HTR-8/SVneo (cell line): ENCODE measurements around the gene GTF3C4.
A peak's percentile ranks its signal among the peaks of the same experiment; 100 is the strongest.

Source experiments
- DNase-seq: peaks from one replicate; pipeline ENCODE4 v3.0.0; 2011; ENCODE audit warnings: low spot score, mixed read lengths; ENCODE audit not compliant: insufficient read length
- FAIRE-seq: peaks from 2 replicates; lab custom pipeline; 2011; peaks lifted over from hg19 to GRCh38; lab: Jason Lieb, UNC

The GTF3C4 gene, protein sequence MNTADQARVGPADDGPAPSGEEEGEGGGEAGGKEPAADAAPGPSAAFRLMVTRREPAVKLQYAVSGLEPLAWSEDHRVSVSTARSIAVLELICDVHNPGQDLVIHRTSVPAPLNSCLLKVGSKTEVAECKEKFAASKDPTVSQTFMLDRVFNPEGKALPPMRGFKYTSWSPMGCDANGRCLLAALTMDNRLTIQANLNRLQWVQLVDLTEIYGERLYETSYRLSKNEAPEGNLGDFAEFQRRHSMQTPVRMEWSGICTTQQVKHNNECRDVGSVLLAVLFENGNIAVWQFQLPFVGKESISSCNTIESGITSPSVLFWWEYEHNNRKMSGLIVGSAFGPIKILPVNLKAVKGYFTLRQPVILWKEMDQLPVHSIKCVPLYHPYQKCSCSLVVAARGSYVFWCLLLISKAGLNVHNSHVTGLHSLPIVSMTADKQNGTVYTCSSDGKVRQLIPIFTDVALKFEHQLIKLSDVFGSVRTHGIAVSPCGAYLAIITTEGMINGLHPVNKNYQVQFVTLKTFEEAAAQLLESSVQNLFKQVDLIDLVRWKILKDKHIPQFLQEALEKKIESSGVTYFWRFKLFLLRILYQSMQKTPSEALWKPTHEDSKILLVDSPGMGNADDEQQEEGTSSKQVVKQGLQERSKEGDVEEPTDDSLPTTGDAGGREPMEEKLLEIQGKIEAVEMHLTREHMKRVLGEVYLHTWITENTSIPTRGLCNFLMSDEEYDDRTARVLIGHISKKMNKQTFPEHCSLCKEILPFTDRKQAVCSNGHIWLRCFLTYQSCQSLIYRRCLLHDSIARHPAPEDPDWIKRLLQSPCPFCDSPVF

DNA sequence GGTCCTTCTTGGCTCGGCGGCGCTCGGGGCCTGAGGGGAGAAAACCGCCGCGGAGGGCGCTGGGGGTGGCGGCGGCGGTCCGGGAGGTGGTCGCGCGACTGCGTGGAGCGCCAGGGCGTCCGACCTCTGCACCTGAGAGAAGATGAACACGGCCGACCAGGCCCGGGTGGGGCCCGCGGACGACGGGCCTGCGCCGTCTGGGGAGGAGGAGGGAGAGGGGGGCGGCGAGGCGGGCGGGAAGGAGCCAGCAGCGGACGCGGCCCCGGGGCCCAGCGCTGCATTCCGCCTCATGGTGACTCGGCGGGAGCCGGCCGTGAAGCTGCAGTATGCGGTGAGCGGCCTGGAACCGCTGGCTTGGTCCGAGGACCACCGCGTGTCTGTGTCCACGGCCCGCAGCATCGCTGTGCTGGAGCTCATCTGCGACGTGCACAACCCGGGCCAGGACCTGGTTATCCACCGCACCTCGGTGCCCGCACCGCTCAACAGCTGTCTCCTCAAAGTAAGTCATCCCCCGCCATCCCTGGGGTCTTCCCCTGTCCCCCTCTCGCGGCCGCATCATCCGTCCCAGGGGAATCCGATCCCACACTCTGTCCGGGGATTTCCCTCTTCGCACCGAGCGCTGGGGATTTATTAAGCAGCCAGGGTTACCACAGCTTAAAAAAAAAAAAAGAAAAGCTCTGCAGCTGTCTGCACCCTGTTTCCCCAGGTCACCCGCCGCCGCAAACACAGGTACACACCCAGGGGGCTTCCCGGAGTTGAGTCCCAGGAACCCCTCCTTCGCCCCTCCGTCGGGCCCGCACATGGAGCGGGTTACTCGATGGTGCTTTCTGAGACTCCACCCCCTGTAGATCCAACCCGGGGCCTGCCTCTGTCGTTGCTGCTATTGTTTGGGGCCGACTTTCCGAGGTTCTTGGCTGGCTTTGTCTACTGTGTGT, at the start of gene GTF3C4:
Gene GTF3C4 (plus strand): TSS at position 8 of the 935 bp plus-strand sequence. CDS start 135 bp downstream, at position 143.
- DNase-seq: peak; percentile 71
- FAIRE-seq: no peak

DNA sequence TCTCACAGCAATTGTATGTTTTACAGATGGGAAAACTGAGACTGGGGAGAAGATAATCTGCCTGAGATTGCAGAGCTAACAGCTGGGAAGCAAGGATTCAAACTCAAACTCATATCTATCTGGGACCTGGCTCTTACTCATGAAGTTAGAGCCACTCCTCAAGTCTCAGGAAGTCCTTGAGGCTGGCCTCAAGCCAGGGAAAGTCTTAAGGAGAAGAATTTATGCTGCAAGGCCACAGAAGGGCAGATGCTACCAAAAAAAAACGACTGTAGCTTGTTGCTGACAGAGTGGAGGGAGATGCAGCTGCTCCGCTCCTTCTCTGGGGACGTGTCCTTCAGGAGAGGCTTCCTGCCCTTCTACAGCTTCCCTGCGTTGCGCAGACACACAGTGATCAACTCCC, 48.1 kb upstream of the GTF3C4 start:
- FAIRE-seq: no peak
- DNase-seq: no peak

DNA sequence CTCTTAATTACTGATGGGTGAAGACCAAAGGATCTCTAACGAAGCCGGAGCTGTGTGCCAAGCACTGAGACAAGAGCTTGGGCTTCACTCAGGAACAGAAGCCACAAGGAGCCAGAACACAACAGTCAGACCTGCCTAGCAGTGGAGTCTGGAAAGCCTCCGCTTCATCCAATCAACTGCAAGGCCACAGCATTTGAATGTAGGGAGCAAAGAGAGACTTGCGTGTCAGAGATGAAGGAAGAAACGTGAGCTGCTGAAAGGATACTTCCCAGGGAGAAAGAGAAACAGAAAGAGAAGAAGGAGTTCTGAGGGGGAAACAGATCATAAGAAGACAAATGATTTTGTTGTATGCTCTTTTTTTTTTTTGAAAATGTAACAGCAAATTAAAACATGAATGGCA, 44.0 kb upstream of the GTF3C4 start:
- DNase-seq: no peak
- FAIRE-seq: no peak

DNA sequence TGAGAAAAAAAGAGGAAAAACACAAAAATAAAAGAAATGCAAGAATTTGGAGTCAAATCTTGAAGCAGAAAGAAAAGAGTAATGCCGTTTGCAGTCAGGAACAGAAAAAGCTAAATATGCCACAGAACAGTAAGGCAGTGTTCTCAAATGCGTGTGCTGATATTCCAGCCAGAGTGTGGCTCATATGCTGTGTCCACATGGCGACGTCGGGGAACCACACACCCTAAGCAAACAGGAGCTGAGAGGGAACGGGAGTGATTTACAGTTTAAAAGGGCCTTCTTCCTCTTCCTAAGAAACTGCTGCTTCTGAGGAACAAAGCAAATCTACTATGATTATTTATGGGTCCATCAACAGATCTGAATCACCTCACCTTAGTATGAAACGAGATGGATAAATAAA, 43.2 kb upstream of the GTF3C4 start:
- no peak for DNase-seq
- no peak for FAIRE-seq

DNA sequence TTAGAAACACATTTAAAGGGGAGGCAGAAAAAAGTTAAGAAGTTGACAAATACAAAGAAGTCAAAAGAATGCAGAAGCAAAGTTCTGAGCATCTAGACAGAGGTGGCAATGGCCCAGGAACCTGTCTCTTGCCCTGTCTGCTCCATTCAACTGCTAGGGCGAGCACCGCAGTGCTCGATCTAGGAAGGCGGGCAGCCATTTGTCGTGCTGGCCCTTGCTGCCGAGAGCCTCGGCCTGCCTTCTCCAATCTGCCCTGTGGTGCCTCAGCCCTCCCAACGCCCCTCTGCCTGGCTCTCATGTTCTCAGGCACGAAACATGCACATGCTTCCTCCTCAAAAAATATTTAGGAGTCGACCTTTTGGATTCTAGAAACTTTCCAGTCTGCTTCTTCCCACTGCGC, 42.7 kb upstream of the GTF3C4 start:
- no peak for FAIRE-seq

DNA sequence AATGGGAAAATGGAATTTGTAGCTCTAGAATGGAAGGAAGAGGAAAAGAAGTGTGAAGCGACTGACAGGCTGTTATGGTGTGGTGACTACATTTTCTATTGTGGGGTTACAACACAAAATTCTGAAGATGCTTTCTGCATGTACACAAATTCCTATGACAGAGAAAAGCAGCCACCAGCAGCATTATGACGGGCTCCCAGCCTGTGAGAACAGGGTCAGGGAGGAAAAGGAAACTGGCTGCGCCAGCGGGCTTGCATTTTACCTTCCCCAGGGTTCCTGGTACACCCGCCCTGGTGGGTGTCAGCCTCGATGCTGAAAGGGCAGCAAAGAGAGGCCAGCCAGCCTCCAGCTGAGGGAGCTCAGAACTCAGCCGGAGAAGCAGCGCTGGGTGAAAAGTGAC, 41.5 kb upstream of the GTF3C4 start:
- FAIRE-seq: no peak
- no peak for DNase-seq

More for the DNA sequence above, 42.7 kb upstream of the GTF3C4 start:
- DNase-seq: no peak

DNA sequence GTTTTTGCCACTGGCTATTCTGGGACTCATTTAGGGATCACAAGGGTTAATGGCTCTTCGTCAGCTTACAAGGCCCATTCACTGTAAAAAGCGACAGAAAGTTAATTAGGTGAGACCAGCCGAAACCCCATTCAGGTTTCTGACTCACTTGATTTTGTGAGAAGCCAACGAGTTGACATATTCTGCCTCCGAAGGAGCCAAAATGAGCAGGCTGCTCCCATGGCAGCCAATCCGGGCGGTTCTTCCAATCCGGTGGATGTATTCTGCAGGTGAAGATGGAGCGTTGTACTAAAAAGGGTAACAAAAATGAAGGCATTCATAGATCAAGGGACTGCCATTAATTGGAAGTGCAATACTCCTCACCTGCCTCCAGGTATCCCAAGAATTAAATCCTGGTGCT, 40.1 kb upstream of the GTF3C4 start:
- FAIRE-seq: no peak
- DNase-seq: no peak

DNA sequence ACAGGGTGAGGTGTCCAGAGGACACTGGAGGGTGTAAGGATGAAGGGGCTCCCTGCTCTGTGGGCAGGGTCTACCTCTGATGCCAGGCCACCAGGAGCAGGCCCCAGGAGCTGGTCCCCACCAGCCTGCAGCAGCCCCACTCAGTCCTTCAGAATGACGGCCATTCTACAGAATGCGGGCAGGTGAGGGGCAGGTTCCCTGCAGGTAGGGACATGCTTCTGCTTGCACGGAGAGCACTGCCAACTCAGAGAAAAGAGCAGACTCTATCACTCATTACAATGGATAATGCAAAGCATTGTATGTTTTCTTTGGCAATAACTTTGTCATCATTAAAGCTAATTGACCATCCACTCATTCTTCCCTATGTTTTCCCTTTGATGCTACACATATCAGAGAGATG, 39.5 kb upstream of the GTF3C4 start:
- FAIRE-seq (no peak), DNase-seq (no peak)

DNA sequence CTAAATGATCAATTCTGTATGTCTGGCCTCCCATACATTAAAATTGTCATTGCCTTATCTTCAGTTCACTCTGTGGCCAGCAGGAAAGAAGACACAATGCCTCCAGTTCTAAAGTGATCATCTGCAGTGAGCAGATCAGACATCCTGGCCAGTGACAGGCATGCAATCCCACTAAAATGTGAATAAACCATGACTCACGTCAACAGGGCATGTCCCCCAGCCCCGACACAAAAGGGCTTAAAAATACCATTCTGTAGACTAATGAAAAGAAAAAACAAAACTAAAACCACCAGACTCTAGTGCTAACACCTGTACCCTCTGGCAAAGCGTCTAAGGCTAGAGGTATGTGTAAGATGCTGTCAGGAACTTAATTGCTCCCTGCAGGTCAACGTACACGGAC, 39.0 kb upstream of the GTF3C4 start:
- no peak for FAIRE-seq
- peak; percentile 27 for DNase-seq

DNA sequence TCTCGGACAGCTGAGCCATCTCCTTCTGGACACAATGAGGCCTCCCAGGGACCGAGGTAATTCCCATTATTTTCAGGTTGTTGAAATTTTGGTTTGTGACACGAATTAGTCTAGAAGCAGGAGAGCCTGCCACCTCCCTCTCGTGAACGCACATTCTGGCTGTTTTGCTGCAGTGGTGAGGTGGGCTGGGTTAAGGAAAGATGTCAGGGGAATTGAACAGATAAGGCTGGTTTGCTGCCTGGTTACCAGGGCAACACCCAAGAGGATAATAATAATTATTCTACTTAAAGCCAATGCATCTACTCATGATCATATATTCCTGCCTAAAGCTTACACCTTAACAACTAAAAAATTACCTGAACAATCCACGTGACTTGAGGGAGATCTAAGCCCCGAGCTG, 38.6 kb upstream of the GTF3C4 start:
- FAIRE-seq: no peak
- DNase-seq: no peak

DNA sequence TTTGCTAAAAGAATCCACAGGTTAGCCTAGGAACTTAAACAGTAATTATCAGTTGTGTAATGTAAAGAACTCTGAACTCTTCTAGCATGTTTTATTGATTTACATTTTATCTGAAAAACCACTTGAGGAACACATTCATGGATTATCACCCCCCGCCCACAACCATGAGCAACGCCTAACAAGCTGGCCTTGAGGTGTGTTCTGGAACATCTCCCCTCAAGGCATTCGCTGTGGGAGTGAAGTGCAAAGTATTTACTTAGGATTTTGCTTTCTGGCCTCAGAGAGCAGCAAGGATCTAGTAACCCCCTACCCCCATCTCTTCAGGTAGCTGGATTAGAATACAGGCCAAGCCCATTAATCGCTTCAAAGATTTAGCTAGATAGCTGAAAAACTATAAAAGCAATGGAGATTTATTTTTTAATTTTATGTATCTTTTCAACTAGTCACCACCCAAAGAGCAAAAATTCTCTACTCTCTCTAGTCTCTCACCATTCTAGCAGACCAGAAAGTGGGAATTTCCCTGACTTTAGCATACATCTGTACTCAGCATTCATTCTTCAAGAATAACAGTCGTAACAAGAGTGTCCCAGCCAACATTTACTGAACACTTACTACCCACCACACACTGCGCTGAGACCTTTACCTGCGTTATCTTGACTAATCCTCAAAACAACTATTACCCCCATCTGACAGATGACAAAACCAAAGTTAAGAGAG, 37.7 kb upstream of the GTF3C4 start:
- DNase-seq (no peak), FAIRE-seq (no peak)

DNA sequence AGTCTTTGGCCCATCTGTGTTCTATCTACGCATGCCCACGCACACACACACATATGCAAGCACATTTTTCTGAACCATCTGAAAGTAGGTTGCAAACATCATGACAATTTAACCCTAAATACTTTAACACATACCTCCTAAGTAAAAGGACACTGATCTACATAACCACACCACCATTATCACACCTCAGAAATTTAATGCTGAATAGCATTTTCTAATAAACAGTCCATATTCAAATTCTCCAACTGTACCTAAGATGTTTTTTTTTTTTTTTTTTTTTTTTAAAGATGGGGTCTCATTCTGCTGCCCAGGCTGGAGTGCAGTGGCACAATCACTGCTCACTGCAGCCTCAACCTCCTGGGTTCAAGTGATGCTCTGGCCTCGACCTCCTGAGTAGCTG, 35.9 kb upstream of the GTF3C4 start:
- FAIRE-seq (no peak), DNase-seq (no peak)

DNA sequence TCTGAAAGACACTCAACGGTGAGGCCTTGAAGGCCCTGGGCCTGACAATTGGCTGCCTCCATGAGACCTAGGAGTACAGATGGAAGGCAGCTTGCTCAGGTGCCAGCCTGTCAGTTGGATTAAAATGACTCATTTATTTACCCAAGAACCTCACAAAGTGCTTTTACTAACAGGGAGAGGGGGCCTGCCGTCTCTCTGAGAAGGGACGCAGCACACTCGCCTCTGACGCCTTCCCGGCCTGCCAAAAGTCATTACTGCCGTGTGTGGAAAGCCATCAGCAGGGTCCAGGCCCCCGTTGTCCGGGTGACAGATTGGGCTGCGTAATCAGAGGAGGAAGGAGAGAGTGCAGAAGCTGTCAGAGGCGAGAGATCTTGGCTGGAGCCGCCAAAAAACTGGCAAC, 32.9 kb upstream of the GTF3C4 start:
- DNase-seq: no peak
- FAIRE-seq: no peak

DNA sequence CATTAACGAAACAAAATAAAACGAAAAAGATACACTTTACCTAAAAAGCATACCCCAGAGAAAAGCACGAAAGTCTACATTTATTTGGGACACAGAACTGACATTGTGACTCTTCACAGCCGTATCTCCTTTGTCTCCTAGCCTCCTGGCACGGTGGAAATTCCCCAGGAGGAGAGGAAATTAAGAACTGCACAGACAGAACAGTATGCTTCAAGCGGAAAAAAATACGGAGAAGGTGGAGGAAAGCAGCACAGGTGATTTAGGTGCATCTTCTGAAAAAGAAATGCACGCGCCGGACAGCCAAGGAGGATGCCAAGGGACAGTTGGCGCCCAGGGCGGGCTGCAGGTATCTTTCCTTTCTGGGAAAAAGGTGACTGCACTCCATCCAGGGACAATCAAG, 32.5 kb upstream of the GTF3C4 start:
- no peak for FAIRE-seq

DNA sequence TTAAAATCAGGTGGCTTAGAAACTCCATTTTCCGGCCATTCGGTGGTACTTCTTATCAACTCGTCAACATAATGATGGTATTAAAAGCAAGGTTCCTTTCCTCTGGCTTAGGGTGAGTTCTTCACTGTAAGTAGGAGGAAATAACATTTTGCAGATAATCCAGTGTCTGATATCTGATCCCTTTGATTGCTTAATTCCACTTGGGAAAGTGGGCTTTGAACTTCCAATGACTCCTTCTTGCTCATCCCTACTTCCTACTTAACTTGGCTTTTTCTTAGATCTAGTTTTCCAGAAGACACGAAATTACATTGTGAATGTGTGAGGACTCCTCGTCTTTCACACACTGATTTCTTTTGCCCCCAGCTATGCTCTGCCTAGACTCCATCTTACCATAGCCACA, 32.0 kb upstream of the GTF3C4 start:
- DNase-seq (no peak), FAIRE-seq (no peak)

More for the DNA sequence above, 32.5 kb upstream of the GTF3C4 start:
- no peak for DNase-seq

DNA sequence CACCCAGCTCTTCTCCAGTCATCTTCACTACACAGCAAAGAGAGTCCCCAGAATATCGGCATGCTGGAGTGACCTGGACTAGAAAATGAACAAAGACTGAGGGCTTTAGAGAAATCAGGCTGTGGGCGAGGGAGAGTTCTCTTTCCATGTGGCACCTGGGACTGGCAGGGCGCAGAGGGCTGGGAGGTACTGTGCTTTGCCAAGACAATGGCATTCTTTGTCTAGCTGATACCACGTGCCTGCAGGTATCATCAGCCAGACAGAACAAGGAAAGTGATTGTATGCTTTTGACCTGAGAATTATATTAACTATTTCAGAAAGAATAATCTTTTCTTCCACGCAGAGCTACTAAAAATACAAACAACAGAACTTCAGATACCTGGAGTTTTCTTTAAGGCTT, 30.9 kb upstream of the GTF3C4 start:
- no peak for FAIRE-seq
- no peak for DNase-seq

DNA sequence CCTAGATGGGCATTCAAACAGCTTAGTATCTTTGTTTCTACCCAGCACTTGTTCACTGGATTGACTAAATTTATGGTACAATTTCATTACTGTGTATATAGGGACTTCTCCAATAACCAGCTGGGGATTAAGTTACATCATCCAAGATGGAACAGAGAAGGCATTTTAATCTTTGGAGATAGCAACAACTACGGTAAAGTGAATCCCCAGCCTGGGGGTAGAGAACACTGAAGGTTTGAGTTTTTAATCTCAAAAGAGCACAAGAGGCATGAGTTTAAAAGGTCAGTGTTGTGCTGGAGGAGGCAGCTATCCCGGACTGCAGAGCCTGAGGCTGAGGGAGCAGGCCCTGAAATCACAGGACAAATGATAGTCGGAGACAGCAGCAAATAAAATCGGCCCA, 29.0 kb upstream of the GTF3C4 start:
- DNase-seq (no peak), FAIRE-seq (no peak)

DNA sequence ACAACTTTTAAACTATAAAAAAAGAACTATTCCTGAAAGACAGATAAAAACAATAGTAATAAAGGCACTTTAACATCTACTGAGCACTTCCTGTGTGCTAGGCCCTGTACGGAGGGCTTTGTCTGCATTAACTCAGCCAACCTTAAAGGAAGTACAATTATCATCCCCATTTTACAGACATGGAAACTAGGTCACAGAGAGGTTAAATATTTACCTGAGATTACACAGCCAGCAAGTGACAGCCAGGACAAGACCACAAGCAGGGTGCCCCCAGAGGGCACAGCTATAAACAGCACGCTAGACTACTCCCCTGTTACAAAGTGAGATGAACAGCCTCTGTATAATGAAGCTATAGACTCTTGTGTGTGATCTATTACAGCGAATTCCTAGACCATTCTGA, 26.0 kb upstream of the GTF3C4 start:
- FAIRE-seq: no peak
- DNase-seq: no peak

DNA sequence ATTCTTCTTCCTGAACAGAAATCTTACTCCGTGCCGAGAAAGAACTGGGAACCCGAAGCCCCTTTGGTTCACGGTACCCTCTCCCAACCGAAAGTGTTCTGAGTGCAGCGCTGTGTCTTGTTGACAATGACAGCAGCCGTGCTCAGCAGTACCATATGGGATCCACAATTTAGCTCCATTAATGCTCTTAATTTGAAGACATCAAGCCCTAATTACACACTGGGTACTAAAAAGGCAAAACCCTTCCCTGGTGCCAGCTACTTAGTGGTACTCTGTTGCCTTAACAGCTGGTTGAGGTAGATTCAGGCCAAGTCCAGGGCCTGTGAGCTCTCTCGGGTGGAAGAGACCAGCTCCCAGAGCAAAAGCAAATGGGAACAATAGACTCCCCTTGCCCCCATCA, 25.0 kb upstream of the GTF3C4 start:
- no peak for FAIRE-seq

DNA sequence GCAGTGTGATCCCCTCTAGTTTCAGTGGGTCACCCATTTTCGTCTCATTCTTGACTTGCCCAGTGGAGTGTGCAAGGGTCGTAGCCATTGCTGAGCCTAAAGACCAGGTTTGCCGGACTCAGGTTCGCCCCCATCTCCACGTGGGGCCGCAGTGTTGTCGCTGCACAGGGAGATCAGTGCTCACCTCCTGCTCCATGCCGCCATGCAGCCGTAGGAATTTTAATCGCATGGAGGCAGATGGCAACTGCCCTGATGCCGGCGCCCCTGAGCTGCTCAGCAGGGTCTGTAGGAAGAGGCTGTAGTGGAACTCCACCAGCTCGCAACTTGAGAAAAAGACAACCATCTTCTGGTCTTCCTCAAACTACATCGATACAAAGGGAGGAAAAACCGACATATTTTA, 24.6 kb upstream of the GTF3C4 start:
- FAIRE-seq (no peak), DNase-seq (no peak)

More for the DNA sequence above, 25.0 kb upstream of the GTF3C4 start:
- DNase-seq: no peak
